ENCODE data around the gene WNT5A. TPM values are rescaled to one million over a fixed set of nuclear protein-coding genes. Genes with fewer than 3 reads are reported as not detected.

WNT5A gene
- total RNA-seq, 2 donors from 2014 or later, result 2.8 to 8.0 TPM

- Histone ChIP-seq H3K4me3 (peak overlapping the region; percentile 70 to 75), H3K9me3 (no peaks in the 10 kb centered on the region), H3K27me3 (no peaks in the 10 kb centered on the region), H3K27ac (peak overlapping the region; percentile 60 to 76), H3K36me3 (no peaks in the 10 kb centered on the region), H3K4me1 (peaks cover 0 to 43% of the 10 kb centered on the region in 2 donors)
- no peak for DNase-seq (ENCODE audit: low spot score)
- no peak for TF ChIP-seq CTCF (IDR thresholded peaks at IDR 0.05)
Observed at GRCh38 chr3:55488398-55489055, 1.4 kb upstream of the WNT5A start.

- H3K36me3 ChIP-seq, result no peaks in the 10 kb centered on the region
- H3K27ac ChIP-seq, result peak overlapping the region; percentile 60 to 76
- H3K9me3 ChIP-seq, result no peaks in the 10 kb centered on the region
- DNase-seq (ENCODE audit: low spot score), result no peak
- peaks cover 0 to 44% of the 10 kb centered on the region in 2 donors for H3K4me1 ChIP-seq
- H3K4me3 ChIP-seq, result peak overlapping the region; percentile 70 to 75
- no peak for TF ChIP-seq CTCF (IDR thresholded peaks at IDR 0.05)
- no peaks in the 10 kb centered on the region for H3K27me3 ChIP-seq
Observed at GRCh38 chr3:55487381-55488241, 505 bp upstream of the WNT5A start.

GRCh38 chr3:55486101-55486856 is 827 bp downstream of the WNT5A start:
- no peaks in the 10 kb centered on the region for H3K9me3 ChIP-seq
- TF ChIP-seq CTCF (IDR thresholded peaks at IDR 0.05), result no peak
- H3K36me3 ChIP-seq, result no peaks in the 10 kb centered on the region
- DNase-seq (ENCODE audit: low spot score), result no peak
- peak overlapping the region; percentile 12 to 76 for H3K27ac ChIP-seq
- H3K27me3 ChIP-seq, result no peaks in the 10 kb centered on the region
- H3K4me3 ChIP-seq, result peak overlapping the region; percentile 70 to 75
- H3K4me1 ChIP-seq, result peaks cover 0 to 57% of the 10 kb centered on the region in 2 donors

- Histone ChIP-seq H3K9me3 (no peaks in the 10 kb centered on the region), H3K36me3 (no peaks in the 10 kb centered on the region), H3K4me3 (peak overlapping the region; percentile 70 to 75), H3K27ac (peak overlapping the region; percentile 12 to 76), H3K4me1 (peaks cover 0 to 59% of the 10 kb centered on the region in 2 donors), H3K27me3 (no peaks in the 10 kb centered on the region)
- TF ChIP-seq CTCF (IDR thresholded peaks at IDR 0.05), result peak; percentile 87 to 94
- DNase-seq (ENCODE audit: low spot score), result peak; percentile 79
Observed at GRCh38 chr3:55484801-55485791, 2.0 kb downstream of the WNT5A start.
